SKM-1 treated with dmso at 0.1 percent for 144 hours (cell line): ENCODE data around the gene MNT.

Experiments used
- DNase-seq: peaks from one replicate; lab custom pipeline; 2025; ENCODE audit not compliant: unreplicated experiment; lab: John Stamatoyannopoulos, UW

The MNT gene

DNA sequence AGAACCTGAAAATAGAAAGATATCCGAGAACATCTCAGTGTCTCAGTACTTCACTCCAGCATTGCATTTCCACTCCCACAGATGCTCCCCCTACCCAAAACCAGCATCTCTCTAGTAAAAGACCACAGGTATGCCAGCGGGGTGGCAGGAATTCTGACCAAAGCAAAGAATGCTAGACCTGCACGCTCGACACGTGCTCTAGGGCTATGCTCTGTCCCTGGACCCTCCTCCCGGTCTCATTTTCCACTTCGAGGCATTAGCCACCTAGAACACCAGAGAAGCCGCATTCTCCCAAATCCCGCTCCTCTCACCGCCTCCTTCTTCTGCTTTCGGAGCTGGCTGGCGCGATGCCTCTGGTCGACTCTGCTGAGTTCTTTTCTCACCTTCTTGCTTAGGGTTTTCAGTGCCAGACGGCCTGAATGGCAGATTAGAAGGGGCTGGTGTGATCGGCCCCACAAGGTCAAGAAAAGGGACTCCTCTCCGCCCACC, 65.1 kb downstream of the MNT start:
- DNase-seq = no peak
